Peyer's patch (tissue), 4 donors: ENCODE results near the gene TAF3. TPM values are rescaled to one million over a fixed set of nuclear protein-coding genes. Genes with fewer than 3 reads are reported as not detected.

Experiments used
- DNase-seq, 3 donors: peaks; one replicate each; pipeline ENCODE4 v3.0.0-alpha.2; 2017 to 2019
- H3K27ac ChIP-seq, 4 donors: fragments of 200-600 bp; sonication (generic); one replicate each; pipeline ENCODE4 v1.5.1; 2016 to 2019
- H3K27me3 ChIP-seq, 2 donors: fragments of 200-600 bp; sonication (generic); one replicate each; pipeline ENCODE4 v1.5.1; 2019
- H3K36me3 ChIP-seq, 3 donors: fragments of 200-600 bp; sonication (generic); one replicate each; pipeline ENCODE4 v1.5.1; 2016 to 2019
- H3K4me1 ChIP-seq, 4 donors: fragments of 200-600 bp; sonication (generic); one replicate each; pipeline ENCODE4 v1.5.1; 2016 to 2019
- H3K4me3 ChIP-seq, 4 donors: fragments of 200-600 bp; sonication (generic); 1 replicate in 3 of 4; 2 replicates in 1 of 4; pipeline ENCODE4 v1.5.1; 2016 to 2019; ENCODE audit warnings: mild to moderate bottlenecking in 1 of 4
- H3K9me3 ChIP-seq, 4 donors: fragments of 200-600 bp; sonication (generic); one replicate each; pipeline ENCODE4 v1.5.1; 2016 to 2019; ENCODE audit warnings: mild to moderate bottlenecking in 1 of 4
- CTCF ChIP-seq, 6 experiments: fragments of 450-650 bp in 4 of 6; fragments of 200-600 bp in 2 of 6; sonication (generic) in 1 of 6; IDR thresholded peaks; one replicate each; pipeline ENCODE4 v1.5.1; 2017 to 2019; ENCODE audit warnings: antibody characterized with exemption in 6 of 6, mild to moderate bottlenecking in 3 of 6, moderate library complexity in 1 of 6
- POLR2A ChIP-seq, 2 donors: fragments of 450-650 bp; IDR thresholded peaks; one replicate each; pipeline ENCODE4 v1.5.1; 2017; ENCODE audit warnings: antibody characterized with exemption in 2 of 2, mild to moderate bottlenecking in 2 of 2, moderate library complexity in 2 of 2
- total RNA-seq, 4 donors: library from RNA; depleted of rRNA; stranded (reverse); fragments of >200 nt; gene quantifications; one replicate each; pipeline ENCODE4 v1.1.0, GENCODE V29; 2016

TAF3 gene
- total RNA-seq, 4 donors from 2014 or later: 5.1 to 22.3 (median 7.1) TPM

- H3K27me3 ChIP-seq: no peaks in the 10 kb centered on the region
- H3K27ac ChIP-seq: no peak overlapping the region
- DNase-seq: no peak
- H3K4me1 ChIP-seq: no peaks in the 10 kb centered on the region
- H3K9me3 ChIP-seq: no peaks in the 10 kb centered on the region
- no peak for TF ChIP-seq CTCF (IDR thresholded peaks at IDR 0.05)
- no peak overlapping the region for H3K4me3 ChIP-seq
- no peaks in the 10 kb centered on the region for H3K36me3 ChIP-seq
These were observed 110.2 kb downstream of the TAF3 start for GRCh38 chr10:7928536-7928935.

DNA sequence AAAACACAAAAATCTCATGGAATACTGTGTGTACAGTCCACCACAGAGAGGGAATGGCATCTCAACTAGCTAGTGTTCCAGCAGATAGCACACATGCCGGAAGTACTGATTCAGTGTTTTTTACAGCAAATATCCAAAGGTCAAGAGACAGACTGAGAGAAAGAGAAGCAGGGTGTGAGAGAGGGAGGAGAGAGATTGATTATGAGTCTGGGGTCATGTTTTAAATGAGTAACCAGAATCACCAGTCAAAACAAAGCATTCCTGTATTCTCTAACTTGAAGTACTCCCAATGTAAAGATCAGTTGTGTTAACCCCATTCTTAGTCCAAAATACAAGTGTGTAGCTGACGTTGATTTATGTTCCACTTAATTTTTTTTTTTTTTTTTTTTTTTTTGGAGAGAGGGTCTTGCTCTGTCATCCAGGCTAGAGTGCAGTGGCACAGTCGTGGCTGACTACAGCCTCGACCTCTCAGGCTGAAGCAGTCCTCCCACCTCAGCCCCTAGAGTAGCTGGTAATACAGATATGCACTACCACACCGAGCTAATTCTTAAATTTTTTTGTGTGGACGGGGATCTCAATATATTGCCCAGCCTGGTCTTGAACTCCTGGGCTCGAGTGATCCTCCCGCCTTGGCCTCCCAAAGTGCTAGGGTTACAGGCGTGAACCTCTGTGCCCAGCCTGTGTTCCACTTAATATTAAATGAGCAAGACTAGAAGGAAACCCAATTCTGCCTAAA, 114.2 kb downstream of the TAF3 start:
- H3K36me3 ChIP-seq: no peaks in the 10 kb centered on the region
- H3K4me3 ChIP-seq: no peak overlapping the region
- DNase-seq: no peak
- no peaks in the 10 kb centered on the region for H3K27me3 ChIP-seq
- H3K4me1 ChIP-seq: no peaks in the 10 kb centered on the region
- H3K9me3 ChIP-seq: no peaks in the 10 kb centered on the region
- TF ChIP-seq CTCF (IDR thresholded peaks at IDR 0.05) (no peak), POLR2A (IDR thresholded peaks at IDR 0.05) (no peak)
- no peak overlapping the region for H3K27ac ChIP-seq

GRCh38 chr10:7933262-7933661, 115.0 kb downstream of the TAF3 start:
- DNase-seq: no peak
- Histone ChIP-seq H3K36me3 (no peaks in the 10 kb centered on the region), H3K27me3 (no peaks in the 10 kb centered on the region), H3K27ac (no peak overlapping the region), H3K4me3 (no peak overlapping the region), H3K4me1 (no peaks in the 10 kb centered on the region), H3K9me3 (no peaks in the 10 kb centered on the region)
- TF ChIP-seq POLR2A (IDR thresholded peaks at IDR 0.05) (no peak), CTCF (IDR thresholded peaks at IDR 0.05) (no peak)

DNA sequence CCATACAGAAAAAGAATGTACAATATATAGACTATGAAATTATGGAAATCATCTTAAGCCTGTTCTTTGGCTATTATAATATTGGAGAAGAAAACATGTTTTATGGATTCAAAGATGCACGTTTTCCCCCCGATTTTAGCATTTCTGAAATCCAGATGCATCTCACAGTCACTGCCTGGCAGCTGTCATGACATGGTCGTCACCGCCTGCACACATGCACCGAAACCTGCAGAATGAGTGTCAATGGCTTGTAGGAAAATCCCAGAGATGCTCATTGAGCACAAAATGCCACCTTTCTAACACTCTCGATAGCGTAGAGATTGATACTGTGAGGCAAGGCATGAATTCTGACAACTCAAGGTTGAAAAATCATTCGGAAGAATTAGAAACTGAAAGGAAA, 115.5 kb downstream of the TAF3 start:
- no peak for DNase-seq

DNA sequence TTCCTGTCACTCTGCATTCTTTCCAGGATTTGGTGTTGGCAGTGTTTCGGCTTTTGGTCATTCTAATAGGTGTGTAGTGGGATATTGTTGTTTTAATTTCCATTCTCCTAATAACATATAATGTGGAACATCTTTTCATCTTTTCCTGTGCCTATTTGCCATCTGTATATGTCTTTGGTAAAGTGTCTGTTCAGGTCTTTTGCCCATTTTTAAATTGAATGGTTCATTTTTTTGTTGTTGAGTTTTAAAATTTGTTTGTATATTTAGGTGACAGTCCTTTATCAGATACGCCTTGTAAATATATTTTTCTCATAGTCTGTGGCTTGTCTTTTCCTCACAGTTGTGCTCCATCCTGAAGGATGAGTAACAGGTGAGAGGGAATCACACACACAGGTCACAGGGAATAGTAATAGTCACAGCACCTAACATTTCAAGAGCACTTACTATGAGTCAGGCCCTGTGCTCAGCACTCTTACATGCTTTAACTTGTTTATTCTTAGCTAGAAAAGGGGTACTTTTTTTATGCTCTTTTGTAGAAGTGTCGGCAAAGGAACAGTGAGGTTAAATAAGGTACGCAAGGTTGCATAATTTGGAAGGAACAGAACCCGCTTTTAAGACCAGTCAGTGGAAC, 119.1 kb downstream of the TAF3 start:
- Histone ChIP-seq H3K4me1 (no peaks in the 10 kb centered on the region), H3K4me3 (no peak overlapping the region), H3K27ac (no peak overlapping the region), H3K36me3 (no peaks in the 10 kb centered on the region), H3K27me3 (no peaks in the 10 kb centered on the region), H3K9me3 (no peaks in the 10 kb centered on the region)
- TF ChIP-seq POLR2A (IDR thresholded peaks at IDR 0.05): no peak
- no peak for TF ChIP-seq CTCF (IDR thresholded peaks at IDR 0.05)
- no peak for DNase-seq

More for the DNA sequence above, 115.5 kb downstream of the TAF3 start:
- Histone ChIP-seq H3K36me3 (no peaks in the 10 kb centered on the region), H3K27ac (no peak overlapping the region), H3K9me3 (no peaks in the 10 kb centered on the region), H3K4me3 (no peak overlapping the region), H3K27me3 (no peaks in the 10 kb centered on the region), H3K4me1 (no peaks in the 10 kb centered on the region)
- no peak for TF ChIP-seq POLR2A (IDR thresholded peaks at IDR 0.05)
- TF ChIP-seq CTCF (IDR thresholded peaks at IDR 0.05): no peak
